NB4 (cell line): Measurements from ENCODE around the gene PRIM1.
A peak's percentile ranks its signal among the peaks of the same experiment; 100 is the strongest.

Source experiments
- DNase-seq: peaks from one replicate; pipeline ENCODE4 v3.0.0; 2010; ENCODE audit warnings: low read depth
- H3K4me3 ChIP-seq: one replicate; pipeline ENCODE4 v1.5.1; 2011; ENCODE audit warnings: mild to moderate bottlenecking, low read depth, low read length, moderate library complexity
- CTCF ChIP-seq: IDR thresholded peaks from one replicate; pipeline ENCODE4 v1.5.1; 2012; ENCODE audit warnings: low read depth, low read length
- MYC ChIP-seq: IDR thresholded peaks from 2 replicates; pipeline ENCODE4 v1.6.1; 2011; ENCODE audit warnings: low read depth, low read length
- POLR2A ChIP-seq: IDR thresholded peaks from 2 replicates; pipeline ENCODE4 v1.6.1; 2011; ENCODE audit warnings: mild to moderate bottlenecking; ENCODE audit not compliant: insufficient read length; ENCODE audit errors: extremely low read depth
- TF ChIP-seq, protein P1 (sequence below): IDR thresholded peaks from 2 replicates; pipeline ENCODE4 v1.6.1; 2011; ENCODE audit warnings: low read depth, low read length

Gene PRIM1

DNA sequence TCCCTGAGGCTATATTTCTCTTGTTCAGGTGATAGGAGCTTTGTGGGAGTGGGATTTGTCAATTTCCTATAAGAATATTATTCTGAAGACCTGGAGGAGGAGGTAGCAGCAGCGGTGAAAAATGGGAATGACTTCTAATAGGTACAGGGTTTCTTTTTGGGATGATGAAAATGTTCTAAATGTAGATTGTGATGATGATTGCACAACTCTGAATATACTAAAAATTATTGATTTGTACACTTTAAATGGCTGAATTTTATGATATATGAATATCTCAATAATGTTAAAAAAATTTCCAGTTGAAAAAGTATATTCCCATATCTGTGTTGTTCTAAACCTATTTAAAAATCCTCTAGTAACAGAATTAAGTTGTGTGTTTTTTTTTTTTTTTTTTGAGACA lies 33.8 kb upstream of the PRIM1 start:
- H3K4me3 ChIP-seq: no peak overlapping the region
- TF ChIP-seq CTCF: no peak
- no peak for TF ChIP-seq POLR2A
- no peak for TF ChIP-seq MYC
- TF ChIP-seq, protein P1, sequence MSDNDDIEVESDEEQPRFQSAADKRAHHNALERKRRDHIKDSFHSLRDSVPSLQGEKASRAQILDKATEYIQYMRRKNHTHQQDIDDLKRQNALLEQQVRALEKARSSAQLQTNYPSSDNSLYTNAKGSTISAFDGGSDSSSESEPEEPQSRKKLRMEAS: no peak
- DNase-seq: no peak

DNA sequence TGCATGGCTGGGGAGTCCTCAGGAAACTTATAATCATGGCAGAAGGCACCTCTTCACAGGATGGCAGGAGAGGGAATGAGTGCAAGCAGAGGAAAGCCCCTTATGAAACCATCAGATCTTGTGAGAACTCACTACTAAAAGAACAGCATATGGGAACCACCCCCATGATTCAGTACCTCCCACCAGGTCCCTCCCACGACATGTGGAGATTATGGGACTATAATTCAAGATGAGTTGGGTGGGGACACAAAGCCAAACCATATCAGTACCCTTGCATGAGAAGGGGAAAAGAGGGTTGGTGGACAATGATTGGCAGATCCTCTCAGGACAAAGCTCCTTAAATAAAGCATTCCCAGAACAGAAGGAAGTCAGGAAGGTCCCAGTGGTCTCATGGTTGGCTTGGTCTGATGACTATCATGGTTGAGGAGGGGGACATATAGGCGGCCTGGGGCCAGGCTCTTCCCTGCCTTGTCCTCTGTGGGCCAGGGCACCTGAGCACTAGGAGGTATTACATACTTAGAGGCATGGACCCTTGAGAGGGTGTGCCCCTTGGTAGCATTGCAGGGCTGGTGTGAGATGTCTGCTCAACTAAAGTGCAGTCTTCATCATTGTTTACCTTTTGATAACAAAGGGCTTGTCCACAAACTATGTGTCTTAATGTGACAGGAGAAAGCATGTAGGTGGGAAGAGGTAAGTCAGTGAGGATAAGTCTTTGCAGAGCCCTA lies 33.2 kb upstream of the PRIM1 start:
- DNase-seq: no peak
- TF ChIP-seq MYC (no peak), CTCF (no peak), POLR2A (no peak)
- TF ChIP-seq, protein P1: no peak
- H3K4me3 ChIP-seq: no peak overlapping the region

- TF ChIP-seq CTCF (no peak), POLR2A (no peak), MYC (no peak)
- TF ChIP-seq, protein P1: no peak
- no peak overlapping the region for H3K4me3 ChIP-seq
- no peak for DNase-seq
Measured at GRCh38 chr12:56781726-56782125, 29.6 kb upstream of the PRIM1 start.

DNA sequence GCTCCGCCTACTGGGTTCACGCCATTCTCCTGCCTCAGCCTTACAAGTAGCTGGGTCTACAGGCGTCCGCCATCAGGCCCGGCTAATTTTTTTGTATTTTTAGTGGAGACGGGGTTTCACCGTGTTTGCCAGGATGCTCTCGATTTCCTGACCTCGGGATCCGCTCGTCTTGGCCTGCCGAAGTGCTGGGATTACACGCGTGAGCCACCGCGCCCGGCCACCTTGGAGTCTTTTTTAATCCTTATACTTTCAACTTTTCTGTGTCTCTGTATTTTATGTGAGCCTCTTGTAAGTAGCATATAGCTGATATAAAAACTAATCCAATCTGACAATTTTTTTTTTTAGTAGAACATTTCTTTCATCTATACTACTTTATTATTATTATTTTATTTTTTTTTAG lies 26.6 kb upstream of the PRIM1 start:
- no peak for DNase-seq
- H3K4me3 ChIP-seq: no peak overlapping the region
- no peak for TF ChIP-seq CTCF
- TF ChIP-seq POLR2A: no peak
- no peak for TF ChIP-seq MYC
- TF ChIP-seq, protein P1: no peak

GRCh38 chr12:56776654-56777053 lies 24.5 kb upstream of the PRIM1 start:
- no peak overlapping the region for H3K4me3 ChIP-seq
- TF ChIP-seq CTCF: no peak
- no peak for TF ChIP-seq POLR2A
- no peak for TF ChIP-seq MYC
- TF ChIP-seq, protein P1: no peak
- DNase-seq: no peak

DNA sequence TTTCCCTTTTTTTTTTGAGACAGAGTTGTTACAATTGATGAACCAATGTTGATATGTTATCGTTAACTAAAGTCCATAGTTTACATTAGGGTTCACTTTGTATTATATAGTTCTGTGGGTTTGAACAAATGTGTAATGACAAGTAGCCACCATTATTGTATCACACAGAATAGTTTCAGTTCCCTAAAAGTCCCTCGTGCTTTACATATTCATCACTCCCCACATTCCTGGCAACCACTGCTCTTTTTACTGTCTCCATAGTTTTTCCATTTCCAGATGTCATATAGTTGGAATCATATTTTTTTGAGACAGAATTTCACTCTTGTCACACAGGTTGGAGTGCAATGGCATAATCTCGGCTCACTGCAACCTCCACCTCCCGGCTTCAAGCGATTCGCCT lies 23.5 kb upstream of the PRIM1 start:
- no peak for TF ChIP-seq CTCF
- no peak for TF ChIP-seq POLR2A
- peak; percentile 50 for DNase-seq
- no peak overlapping the region for H3K4me3 ChIP-seq
